IPS DF 19.7 (cell line): Measurements from ENCODE around the gene GPR137B.
"Not testable (repeated sequence)": the region's sequence is repeated elsewhere in the genome, so short reads cannot be mapped to it uniquely, and the experiment has no call there.

Experiments
- DNase-seq: peaks from one replicate; pipeline ENCODE4 v3.0.0-alpha.2; 2013; ENCODE audit warnings: low read depth, low spot score

The GPR137B gene

DNA sequence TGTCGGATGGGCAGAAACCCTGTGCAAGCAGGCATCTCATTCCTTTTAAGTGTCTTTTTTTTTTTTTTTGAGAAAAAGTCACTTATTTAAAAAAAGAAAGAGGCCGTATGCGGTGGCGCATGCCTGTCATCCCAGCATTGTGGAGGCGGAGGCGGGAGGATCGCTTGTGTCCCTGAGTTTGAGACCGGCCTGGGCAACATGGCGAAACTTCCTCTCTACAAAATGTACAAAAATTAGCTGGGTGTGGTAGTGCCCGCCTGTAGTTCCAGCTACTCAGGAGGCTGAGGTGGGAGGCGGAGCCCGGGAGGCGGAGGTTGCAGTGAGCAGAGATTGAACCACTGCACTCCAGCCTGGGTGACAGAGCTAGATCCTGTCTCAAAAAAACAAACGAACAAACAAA is 1.7 kb downstream of the GPR137B start:
- no peak for DNase-seq

DNA sequence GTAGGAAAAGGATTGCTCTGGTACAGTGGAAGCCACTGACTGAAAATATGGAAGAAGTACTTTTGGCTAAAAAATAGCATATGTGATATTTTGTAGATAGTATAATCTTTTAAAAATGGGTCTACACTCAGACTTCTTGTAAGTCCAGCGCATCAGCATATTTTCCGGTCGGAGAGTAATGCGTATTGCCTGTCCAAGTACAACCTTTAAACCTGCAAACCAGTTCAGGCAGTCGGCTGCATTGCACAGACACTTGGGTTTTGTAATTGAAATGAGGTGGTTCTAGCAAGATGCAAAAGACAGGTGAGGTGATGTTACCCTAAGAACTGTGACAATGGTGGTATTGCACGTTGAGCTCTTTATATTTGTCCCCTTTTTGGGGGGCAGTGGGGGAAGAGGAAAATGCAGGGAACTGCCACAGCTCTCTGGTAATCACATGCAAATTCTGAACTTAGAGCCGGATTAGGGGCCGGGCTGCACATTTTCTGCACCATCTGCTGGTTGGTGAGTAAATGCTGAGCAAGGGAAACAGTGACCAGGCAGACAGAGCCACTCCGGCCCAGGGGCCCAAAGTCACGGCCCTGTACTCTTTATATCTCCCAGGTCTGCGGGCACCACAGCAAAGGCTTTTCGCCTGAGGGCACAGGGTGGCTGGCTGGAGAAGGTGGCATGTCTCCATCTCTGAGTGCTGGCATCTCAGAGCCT is 2.3 kb downstream of the GPR137B start:
- DNase-seq = no peak

DNA sequence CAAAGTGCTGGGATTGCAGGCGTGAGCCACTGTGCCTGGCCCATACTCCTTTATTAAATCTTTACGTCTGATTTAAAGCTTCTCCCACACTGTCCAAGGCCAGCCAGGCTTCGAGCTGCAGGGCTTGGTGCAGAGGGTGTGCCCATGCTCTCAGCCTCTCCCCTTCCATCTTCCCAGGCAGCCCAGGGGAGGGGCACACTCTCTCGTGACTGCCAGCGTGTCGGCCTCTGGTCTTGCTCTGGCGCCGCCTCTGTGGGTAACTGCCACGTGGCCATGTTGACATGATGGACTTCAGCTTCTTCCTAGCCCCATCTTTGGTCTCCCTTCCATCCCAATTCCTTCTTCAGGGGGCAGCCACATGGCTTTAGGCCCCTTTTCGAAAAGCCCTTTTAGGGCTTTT is 4.7 kb downstream of the GPR137B start:
- DNase-seq = no peak

DNA sequence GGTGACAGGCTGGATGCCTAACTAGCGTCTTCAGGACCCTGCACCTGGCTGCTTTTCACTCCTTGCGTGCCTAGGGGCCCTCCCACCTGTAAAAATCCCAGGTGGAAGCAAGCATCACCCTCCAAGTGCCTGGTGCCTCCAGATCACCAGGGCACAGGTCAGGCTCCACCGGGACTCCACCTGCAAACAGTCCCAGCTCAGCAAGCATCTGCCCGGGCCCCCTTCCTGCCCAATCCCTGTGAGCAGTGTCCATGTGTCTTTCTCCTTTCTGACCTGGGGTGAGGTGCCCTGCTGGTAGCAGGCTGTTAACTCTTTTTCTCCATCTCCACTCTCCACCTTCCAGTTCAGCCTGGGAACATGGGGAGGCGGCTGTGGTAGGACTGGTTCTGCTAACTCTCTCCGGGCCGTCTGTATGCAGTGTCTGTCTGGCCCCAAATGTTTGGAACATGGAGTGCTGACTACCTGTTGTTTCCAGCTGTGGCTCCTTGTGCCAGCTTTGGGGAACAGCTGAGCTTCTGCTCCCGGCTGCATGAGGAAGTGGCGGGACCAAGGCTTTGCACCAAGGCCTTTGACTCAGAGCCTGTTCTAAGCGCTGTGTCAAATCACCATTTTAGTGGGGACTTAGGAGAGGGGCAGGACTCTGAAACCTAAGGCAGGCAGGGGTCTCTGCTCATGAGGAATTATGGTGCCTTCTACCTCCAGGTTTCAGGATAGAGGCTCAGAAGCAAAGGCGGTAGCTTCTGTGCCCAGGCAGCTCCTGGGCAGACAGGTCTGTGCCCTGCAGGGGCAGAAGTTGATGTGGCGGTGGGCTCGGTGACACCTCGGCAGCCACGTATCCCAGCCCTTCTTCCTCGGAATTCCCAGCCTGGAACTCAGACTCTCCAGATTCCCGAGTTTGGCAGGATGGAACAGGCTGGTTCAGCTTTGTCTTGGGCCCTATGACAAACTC is 5.5 kb downstream of the GPR137B start:
- no peak for DNase-seq

DNA sequence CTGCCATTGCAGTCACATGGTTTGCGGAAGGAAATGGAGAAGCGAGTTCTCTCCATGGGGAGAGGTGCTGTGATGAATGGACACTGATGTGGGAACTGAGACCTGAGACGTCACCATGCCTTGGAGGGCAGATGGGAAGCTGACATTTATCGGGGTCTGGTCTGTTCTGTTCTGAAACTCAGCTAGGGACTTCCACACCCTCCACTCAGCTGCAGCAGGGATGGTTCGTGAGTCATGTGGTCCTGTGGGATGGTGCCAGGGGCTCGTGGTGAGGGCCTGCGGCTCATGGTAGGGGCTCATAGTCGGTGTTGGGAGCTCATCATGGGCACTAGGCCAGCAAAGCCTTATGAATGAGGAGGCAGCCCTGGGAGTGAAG is 6.1 kb downstream of the GPR137B start:
- DNase-seq = no peak

DNA sequence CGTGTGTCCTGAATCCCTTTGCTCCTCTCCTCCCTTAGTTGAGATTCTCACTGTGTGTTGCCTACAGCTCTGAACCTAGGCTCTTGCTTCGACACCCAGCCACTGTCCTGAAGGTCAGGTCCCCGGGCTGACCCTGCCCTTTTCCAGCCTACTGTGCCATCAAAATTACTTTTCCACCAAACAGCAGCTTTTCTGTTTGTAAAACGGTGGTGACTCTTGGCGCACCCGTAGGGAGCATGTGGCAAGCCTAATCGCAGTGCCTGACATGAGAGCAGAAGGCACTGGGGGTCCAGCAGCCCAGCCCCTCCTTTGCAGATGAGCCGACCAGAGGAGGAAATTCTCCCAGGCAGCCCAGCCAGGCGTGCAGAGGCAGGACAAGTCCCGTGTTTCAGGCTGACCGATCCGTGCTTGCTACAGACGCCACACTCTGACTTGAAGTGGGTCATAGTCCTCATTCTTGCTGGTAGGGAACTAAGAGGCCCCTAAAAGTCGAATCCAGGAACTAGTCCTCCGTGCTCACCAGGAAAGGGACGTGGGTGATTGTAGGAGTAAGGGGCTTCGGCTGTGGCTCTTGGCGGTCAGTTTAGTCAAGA is 6.8 kb downstream of the GPR137B start:
- DNase-seq = no peak

DNA sequence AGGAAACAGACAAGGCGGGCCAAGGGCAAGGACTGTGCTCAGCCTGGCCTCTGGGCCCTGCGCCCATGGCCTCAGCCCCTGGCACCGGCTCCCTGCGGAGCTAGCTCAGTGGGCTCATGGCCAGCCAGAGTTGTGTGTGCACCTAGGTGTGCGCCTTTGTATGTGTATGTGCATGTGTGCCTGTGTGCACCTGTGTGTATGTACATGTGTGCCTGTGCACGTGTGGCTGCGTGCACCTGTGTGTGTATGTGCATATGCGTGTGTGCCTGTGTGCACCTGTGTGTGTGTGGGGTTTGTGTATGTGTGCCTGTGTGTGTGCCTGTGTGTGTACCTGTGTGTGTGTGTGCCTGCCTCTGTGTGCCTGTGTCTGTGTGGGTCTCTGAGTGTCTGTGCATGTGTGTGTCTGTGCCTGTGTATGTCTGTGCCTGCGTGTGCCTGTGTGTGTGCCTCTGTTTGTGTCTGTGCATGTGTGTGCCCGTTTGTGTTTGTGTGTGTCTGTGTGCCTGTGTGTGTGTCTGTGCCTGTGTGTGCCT is 7.4 kb downstream of the GPR137B start:
- no peak for DNase-seq

DNA sequence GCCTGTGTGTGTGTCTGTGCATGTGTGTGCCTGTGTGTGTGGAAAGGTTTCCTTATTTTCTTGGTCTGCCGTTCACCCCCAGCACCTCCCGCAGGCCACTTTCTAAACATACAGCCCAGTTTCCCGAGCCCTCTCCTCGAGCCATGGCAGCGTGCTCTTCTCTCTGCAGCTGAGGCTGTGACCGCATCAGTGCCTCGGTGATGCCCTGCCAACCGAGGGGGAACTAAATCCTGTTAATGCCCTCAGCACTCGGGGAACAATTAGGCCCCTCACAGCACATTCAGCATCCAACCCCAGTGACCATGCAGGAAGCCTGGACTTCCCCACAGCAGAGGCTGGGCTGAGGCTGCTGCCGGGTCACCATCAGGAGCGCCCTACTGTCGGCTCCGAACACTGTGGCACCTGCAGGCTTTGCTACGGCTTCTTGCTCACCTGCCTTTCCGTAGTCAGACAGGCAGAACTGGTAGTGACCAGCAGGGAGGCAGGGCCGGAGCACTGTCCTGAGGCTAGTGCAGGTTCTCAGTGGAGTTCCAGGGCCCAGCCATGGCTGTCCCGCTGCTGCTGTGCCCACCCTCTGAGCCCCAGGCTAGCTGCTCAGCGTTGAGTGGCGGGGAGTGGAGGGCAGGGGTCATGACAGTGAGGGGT is 8.1 kb downstream of the GPR137B start:
- DNase-seq = no peak

DNA sequence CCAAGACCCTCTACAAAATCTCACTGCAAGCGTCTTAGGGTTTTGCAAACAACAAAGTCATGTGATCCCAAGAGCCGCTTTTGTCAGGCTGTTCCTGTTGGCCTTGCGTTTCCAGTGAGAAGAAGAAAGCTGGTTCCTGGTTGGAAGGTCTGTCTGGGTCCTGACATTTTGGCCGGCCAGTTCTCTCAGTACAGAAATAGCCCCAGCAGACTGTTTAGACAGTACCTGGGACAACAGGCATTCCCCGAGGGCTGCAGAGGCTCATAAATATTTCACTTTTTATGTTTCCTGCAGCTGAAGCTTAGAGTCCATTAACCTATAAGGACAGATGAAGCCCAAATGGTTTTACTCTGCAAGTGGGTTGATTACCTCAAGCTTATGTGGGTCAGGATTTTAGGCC is 8.6 kb downstream of the GPR137B start:
- DNase-seq = no peak

DNA sequence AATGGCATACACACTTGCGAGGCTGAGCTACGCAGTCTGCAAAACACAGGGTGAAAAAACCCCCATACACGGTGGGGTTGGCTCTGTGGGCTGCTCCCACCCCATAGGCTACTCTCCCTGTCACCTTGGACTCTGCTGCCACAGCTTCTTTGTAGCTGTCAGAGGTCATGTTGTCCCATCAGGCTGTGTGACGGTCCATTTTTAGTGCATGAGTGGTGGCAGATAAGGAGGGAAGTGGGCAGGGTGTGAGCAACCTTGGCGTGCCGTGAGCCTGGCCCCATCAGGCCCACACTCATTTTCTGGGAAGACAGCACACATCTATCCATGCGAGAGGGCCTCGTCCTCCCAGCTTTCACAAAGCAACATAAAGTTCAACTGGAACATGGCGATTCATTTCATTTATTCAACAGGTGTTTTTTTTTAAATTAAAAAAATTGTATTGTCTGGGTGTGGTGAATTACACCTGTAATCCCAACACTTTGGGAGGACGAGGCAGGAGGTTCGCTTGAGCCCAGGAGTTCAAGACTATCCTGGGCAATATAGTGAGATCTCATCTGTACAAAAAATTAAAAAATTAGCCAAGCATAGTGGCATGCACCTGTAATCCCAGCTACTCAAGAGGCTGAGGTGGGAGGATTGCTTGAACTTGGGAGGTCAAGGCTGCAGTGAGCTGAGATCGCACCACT is 9.5 kb downstream of the GPR137B start:
- DNase-seq = no peak

DNA sequence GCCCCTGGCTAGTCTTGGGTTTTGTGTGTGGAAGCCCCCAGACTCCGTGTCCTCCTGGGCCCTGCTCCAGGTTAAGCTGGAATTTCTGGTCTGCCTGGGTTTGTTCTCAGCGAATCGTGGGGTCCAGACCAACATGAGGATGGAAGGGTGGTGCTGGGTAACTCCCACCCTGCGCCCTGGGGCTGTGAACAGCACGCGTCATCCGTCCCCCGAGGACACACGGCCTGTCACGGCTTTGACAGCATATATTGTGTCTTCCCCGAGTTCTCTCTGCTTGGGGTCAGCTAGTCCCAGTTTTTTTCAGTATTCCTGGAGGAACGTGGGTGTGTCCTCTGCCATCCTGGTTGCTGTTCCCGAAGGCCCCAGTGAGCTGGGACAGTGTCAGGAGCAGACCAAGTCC is 11.8 kb downstream of the GPR137B start:
- no peak for DNase-seq

DNA sequence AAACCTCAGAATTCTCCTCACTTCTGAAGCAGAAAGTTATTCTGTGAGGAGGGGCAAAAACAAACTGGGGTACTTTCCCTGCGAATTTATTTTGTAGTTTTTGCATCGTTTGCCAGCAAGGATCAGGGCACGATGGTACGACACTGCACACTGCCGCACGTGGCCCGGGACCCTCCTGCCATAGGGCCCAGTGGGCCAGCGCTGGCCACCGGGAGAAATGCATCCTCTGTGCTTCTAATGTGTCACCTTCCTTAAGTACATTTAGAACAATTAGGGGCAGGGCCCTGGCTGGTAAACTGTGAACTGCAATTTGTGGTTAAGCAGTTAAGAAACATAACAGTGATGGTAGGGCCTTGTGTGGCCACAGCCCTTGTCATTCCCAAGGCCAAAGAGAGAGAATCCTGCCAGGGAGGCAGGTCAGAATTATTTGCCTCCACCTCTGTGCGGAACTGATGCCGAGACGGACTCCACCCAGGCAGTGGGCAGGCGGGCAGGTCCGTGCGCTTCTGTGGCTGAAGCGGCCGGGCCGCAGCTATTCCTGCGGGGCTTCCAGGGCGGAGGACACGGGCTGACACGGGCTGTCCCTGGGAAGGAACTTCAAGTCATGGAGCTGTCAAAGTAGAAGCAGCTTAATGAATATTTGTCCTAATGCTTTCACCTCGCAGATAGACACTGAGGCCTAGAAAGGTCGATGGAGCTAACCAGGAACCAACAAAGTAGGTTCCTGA is 12.5 kb downstream of the GPR137B start:
- no peak for DNase-seq

DNA sequence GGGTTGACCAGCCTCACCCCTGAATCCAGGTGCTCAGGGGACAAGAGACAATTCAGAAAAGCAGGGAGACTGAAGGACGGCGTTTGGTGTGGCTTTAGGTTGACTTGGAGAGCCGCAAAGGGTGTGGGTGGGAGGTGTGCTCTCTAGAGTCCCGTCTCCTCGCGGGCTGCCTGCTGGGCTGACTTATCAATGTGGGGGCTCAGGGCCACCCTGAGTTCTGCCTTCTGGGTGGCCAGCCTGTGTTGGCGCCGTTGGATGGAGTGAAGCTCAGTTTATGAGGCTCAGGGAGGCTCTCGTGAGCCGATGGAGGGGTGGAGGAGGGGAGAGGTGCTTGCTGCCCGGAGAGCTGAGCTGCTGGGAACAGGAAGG is 13.0 kb downstream of the GPR137B start:
- no peak for DNase-seq

DNA sequence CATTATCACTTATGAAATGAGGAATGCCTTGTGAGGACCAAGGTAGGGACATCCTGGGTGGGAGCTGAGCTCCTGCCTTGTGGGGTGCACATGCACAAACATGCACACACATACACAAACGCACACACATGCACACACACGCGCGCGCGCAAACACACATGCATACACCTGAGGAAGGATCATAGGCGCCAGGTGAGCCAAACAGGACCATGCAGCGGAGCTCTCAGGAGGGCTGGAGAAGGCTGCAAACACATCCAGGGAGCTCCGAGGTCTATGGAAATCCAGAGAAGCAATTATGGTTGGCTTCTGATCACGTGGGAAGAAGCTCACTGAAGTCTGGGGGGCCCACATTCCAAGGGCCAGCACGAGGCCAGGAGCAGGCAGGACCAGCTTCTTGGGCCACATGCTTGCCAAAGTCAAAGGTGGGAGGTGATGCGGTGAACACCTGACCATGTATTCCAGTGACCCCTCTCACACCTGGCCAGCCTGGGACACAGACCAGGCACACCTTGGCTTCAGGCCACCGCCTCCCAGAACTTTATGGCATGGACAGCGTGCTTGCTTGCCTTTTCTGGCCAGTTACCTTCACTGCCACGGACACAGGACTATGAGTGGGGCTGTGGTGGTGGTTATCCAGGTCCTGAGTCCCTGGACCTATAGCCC is 13.6 kb downstream of the GPR137B start:
- DNase-seq = no peak

DNA sequence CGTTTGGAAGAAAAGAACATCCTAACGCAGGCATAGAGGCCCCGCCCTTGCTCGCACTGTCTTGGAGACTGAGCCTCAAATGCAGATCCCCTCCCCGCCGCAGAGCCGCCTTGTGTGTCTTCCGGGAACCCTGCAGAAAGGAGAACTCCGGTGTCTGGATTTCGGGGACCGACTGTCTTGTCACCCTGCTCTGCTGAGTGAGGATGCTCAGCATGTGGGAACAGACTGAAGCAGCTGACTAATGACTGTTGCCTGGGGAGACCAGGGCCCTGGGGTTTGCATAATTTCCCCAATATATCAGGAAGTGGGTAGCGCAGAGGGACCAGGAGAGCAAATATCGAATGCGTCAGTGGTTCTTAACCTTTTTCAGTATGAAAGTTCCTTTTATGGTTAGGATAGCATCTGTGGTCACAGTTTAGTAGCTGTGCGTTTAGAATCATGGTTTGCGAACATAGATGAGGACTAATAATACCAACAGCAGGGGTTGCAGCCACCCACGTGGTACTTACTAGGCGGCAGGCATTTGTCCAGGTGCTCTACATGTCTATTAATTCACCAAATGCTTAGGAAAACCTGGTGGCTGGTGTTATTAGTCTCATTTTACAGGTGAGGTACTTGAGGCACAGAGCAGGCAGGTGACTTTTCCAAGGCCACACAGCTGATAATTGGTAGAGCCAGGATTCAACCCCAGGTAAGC is 14.3 kb downstream of the GPR137B start:
- DNase-seq = no peak

DNA sequence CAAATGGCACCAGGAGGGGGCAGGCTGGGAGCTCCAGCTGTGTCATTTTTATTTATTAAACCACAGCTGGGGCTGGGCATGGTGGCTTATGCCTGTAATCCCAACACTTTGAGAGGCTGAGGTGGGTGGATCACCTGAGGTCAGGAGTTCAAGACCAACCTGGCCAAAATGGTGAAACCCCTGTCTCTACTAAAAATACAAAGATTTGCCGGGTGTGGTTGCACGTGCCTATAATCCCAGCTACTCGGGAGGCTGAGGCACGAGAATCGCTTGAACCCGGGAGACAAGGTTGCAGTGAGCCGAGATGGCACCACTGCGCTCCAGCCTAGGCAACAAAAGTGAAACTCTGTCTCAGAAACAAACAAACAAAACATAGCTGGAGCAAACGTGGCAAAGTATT is 15.7 kb downstream of the GPR137B start:
- not testable (repeated sequence) for DNase-seq

DNA sequence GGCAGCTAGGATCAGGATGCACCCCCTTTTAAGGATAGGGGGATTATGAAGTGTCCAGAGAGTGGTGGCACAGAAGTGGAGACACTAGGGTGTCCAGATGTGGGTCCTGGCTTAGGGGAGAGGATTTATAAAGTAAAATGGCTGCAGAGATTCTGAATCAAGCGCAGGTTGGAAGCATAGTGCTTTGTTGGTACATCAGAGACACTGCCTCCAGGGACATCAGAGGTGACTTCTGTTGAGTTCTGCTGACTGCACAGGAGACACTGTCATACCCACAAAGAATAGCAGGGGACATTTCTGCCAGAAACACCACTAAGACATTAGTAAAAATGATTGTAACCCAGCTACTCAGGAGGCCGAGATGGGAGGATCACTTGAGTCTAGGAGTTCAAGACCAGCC is 16.4 kb downstream of the GPR137B start:
- DNase-seq = no peak

DNA sequence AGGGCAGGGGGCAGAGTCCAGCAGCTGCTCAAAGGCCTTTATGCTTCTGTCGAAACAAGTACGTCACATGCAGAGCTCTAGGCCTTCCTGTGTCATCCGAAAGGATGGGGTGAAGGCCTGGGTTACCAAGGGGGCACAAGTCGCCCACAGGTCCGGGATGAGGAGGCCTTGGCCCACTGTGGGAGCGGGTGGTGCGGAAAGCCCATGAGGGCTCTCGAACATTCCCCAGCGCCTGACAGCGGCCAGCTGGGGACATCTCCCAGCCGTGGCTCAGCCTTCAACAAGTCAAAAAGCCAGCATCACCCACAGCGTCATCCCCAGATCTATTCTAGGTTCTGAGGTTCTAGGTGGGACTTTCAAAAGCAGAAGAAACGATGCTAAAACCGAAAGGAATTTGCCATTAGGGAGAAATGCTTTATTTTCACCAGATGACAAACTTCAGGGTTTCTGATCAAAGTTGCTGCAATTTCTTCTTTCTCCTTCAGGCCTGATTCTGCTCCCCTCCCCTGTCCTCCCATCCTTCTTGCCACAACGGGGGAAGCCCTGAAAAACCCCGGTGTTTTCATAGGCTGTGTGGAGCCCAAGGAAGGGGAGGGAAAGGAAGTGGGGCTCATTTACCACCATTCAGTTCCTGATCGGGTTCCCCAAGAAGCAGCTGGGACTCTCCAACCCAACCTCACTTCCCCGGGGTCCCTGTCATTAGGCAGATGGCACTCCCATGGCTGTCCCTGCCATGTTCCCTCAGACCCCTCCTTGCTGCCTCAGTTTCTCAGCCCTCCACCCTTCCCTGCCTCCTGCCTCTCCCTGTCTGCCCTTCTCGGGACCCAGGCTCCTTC is 17.6 kb downstream of the GPR137B start:
- DNase-seq = no peak
